Kidney epithelial cell (primary cell): ENCODE data around the gene TASP1. TPM values are rescaled to one million over a fixed set of nuclear protein-coding genes. Genes with fewer than 3 reads are reported as not detected.

Experiments
- DNase-seq: peaks from one replicate; pipeline ENCODE4 v3.0.0-alpha.2; 2010; ENCODE audit warnings: low read depth
- H3K27me3 ChIP-seq: 2 replicates; pipeline ENCODE4 v1.6.0; 2011; ENCODE audit warnings: low read length; ENCODE audit not compliant: control insufficient read depth, insufficient read depth
- H3K36me3 ChIP-seq: 2 replicates; pipeline ENCODE4 v1.5.1; 2011; ENCODE audit warnings: low read length; ENCODE audit not compliant: control insufficient read depth, insufficient read depth
- H3K4me3 ChIP-seq: 2 replicates; pipeline ENCODE4 v1.5.1; 2011; ENCODE audit warnings: low read depth, mild to moderate bottlenecking, control low read depth, low read length
- total RNA-seq: library from RNA; depleted of rRNA; stranded (reverse); fragments of >200 nt; gene quantifications from 2 replicates; pipeline ENCODE4 v1.2.3, GENCODE V29; 2015
- TF ChIP-seq, protein P1 (sequence below): IDR thresholded peaks from 2 replicates; pipeline ENCODE4 v1.5.1; 2011; ENCODE audit warnings: mild to moderate bottlenecking, moderate library complexity, low read length, control low read depth, inconsistent platforms; ENCODE audit not compliant: insufficient read depth, poor library complexity, severe bottlenecking

Gene TASP1
- total RNA-seq, 1 donor from 2014 or later: 10.6 TPM

DNA sequence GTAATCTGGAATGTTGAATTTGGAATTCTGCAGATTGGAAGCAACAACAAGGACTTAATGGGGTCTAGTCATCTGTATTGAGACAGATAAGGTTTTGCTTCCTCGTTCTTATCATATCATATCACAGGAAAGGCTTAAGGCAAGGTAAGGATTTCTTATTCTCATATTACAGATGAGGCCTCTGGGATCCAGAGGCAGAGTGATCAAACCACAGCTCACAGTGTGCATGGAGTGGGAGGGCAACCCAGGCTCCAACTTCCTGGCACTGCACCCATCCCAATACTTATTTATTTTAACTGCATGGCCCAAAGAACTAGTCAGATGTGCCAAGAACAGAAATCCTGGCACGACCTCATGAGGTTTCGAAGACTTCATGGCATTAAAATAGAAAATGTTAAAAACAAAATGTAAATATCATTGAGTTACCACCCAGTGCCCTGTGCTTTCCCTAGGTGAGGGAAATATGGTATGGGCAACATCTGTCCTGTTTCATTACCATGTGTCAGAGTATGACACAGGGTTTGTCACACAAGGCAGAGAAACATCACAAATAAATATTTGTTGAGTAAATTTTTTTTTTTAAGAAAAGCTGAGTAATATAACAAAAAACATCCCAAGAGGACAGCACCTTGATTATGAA is 225.8 kb downstream of the TASP1 start:
- Histone ChIP-seq H3K36me3 (no peaks in the 10 kb centered on the region), H3K4me3 (no peak overlapping the region), H3K27me3 (no peaks in the 10 kb centered on the region)
- TF ChIP-seq, protein P1, sequence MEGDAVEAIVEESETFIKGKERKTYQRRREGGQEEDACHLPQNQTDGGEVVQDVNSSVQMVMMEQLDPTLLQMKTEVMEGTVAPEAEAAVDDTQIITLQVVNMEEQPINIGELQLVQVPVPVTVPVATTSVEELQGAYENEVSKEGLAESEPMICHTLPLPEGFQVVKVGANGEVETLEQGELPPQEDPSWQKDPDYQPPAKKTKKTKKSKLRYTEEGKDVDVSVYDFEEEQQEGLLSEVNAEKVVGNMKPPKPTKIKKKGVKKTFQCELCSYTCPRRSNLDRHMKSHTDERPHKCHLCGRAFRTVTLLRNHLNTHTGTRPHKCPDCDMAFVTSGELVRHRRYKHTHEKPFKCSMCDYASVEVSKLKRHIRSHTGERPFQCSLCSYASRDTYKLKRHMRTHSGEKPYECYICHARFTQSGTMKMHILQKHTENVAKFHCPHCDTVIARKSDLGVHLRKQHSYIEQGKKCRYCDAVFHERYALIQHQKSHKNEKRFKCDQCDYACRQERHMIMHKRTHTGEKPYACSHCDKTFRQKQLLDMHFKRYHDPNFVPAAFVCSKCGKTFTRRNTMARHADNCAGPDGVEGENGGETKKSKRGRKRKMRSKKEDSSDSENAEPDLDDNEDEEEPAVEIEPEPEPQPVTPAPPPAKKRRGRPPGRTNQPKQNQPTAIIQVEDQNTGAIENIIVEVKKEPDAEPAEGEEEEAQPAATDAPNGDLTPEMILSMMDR: no peak
- no peak for DNase-seq

DNA sequence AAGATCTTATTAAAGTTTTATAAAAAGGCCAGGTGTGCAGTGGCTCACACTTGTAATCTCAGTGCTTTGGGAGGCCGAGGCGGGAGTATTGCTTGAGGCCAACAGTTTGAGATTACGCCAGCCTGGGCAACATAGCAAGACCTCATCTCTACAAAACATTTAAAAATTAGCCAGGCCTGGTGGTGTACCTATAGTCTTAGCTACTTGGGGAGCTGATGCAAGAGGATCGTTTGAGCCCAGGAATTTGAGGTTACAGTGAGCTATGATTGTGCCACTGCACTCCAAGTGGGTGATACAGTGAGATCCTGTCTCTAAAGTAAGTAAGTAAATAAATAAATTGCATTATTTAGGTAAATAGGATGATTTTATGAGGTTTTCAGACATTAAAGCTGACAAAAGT is 234.4 kb downstream of the TASP1 start:
- Histone ChIP-seq H3K4me3 (no peak overlapping the region), H3K27me3 (no peaks in the 10 kb centered on the region), H3K36me3 (no peaks in the 10 kb centered on the region)
- TF ChIP-seq, protein P1: no peak
- no peak for DNase-seq

DNA sequence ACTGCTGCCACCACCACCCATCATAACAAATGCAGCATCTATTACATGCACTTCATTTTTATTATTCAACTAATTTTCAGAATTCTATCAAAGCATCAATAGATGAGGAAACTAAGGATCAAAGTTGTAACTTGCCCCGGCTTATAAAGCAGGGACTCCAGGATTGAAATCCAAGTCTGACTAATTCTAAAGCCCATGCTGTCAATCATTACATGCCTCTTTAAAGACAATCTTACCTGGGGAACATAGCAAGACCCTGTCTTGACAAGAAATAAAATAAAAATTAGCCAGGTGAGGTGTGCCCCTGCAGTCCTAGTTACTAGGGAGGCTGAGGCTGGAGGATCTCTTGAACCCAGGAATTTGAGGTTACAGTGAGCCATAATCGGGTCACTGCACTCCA is 235.3 kb downstream of the TASP1 start:
- TF ChIP-seq, protein P1: no peak
- DNase-seq: no peak
- H3K36me3 ChIP-seq: no peaks in the 10 kb centered on the region
- H3K27me3 ChIP-seq: no peaks in the 10 kb centered on the region
- H3K4me3 ChIP-seq: no peak overlapping the region

DNA sequence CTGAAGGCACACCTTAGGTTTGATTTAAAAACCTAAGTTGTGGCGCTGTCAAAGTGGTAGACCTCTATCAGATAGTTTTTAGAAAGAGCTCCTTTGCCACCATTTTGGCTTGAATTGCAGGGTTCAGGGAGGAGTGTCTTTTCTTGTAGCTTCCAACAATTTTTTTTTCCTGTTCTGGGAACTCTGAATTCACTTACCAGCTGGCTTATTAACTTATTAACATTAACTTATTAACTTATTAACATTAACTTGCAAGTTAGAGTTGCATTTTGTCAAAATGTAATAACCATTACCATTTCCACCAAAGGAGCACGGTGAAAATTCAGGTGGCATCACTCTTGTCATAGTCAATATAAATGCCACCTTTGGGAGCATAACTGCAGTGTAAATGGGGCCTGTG is 235.7 kb downstream of the TASP1 start:
- Histone ChIP-seq H3K36me3 (no peaks in the 10 kb centered on the region), H3K27me3 (no peaks in the 10 kb centered on the region), H3K4me3 (no peak overlapping the region)
- DNase-seq: no peak
- TF ChIP-seq, protein P1: no peak

DNA sequence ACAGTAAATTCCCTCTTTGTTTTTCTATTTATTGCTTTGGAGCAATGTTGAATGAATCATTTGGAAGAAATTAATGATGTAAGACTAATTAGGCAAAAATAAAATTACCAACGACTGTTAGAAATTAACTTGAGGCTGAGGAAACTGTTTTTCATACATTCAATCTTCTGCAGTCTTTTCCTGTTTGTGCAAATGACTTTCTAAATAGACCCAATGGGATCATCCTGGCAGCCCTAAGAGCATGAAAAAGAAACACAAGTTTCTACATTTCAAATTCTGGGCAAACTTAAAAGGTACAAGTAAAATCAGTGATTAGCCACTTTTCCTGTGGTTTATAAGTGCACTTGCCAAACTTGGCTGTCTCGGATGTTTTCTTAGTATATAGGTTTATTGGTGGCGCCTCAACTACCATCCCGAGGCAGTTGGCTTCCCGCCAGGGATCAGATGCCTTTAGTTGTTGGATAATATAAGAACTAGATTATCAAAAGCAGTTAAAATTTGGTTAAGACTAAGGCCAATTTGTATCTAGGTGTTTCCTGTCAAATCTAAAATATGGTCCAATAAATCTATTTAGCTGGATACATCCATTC is 236.5 kb downstream of the TASP1 start:
- no peaks in the 10 kb centered on the region for H3K27me3 ChIP-seq
- no peak for DNase-seq
- no peaks in the 10 kb centered on the region for H3K36me3 ChIP-seq
- TF ChIP-seq, protein P1: no peak
- no peak overlapping the region for H3K4me3 ChIP-seq

DNA sequence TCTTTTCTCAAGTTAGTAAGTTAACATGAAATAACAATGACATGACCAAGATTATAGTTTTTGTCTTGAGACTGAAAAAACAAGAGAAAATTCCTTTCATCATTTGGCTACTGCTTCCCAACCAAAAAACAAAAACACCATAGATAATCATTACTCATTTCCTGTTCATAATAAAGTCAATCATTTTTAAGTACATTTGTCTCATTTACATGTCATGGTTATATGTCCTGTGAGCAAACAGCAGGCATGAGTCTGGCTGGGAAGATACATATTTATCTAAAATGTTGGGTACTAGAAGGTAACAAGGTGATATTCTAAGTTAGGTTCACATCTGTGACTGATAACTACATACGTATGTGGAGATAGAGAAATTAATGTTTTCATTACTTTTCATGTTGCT is 237.1 kb downstream of the TASP1 start:
- DNase-seq: no peak

More for the DNA sequence above, 237.1 kb downstream of the TASP1 start:
- TF ChIP-seq, protein P1: no peak
- Histone ChIP-seq H3K36me3 (no peaks in the 10 kb centered on the region), H3K27me3 (no peaks in the 10 kb centered on the region), H3K4me3 (no peak overlapping the region)
